NB4 (cell line): ENCODE measurements around the gene NLGN4X.

ENCODE experiments used
- POLR2A ChIP-seq: IDR thresholded peaks from 2 replicates; pipeline ENCODE4 v1.6.1; 2011; ENCODE audit warnings: mild to moderate bottlenecking; ENCODE audit not compliant: insufficient read length; ENCODE audit errors: extremely low read depth
- TF ChIP-seq, protein P1 (sequence below): IDR thresholded peaks from 2 replicates; pipeline ENCODE4 v1.6.1; 2011; ENCODE audit warnings: low read depth, low read length

- TF ChIP-seq POLR2A: no peak
- TF ChIP-seq, protein P1, sequence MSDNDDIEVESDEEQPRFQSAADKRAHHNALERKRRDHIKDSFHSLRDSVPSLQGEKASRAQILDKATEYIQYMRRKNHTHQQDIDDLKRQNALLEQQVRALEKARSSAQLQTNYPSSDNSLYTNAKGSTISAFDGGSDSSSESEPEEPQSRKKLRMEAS: no peak
Measured at GRCh38 chrX:6228720-6229119, at the start of gene NLGN4X.
